Stomach (tissue), 9 donors: ENCODE measurements around the gene IER5L. TPM values are rescaled to one million over a fixed set of nuclear protein-coding genes. Genes with fewer than 3 reads are reported as not detected.

Experiments used
- DNase-seq, 2 donors: peaks; one replicate each; pipeline versions ENCODE4 v3.0.0 to v3.0.0-alpha.2; 2013 to 2019
- H3K27ac ChIP-seq, 5 donors: fragments of 200-600 bp in 4 of 5; sonication (generic) in 4 of 5; one replicate each; pipeline ENCODE4 v1.5.1; 2013 to 2019; ENCODE audit warnings: mild to moderate bottlenecking in 1 of 5, moderate library complexity in 1 of 5
- H3K27me3 ChIP-seq, 3 donors: fragments of 200-600 bp; sonication (generic); one replicate each; pipeline ENCODE4 v1.5.1; 2017 to 2019; ENCODE audit warnings: mixed run types in 1 of 3
- H3K36me3 ChIP-seq, 4 donors: fragments of 200-600 bp; sonication (generic); 1 replicate in 3 of 4; 2 replicates in 1 of 4; pipeline ENCODE4 v1.5.1; 2016 to 2019
- H3K4me1 ChIP-seq, 4 donors: fragments of 200-600 bp; sonication (generic); one replicate each; pipeline ENCODE4 v1.5.1; 2016 to 2019
- H3K4me3 ChIP-seq, 4 donors: fragments of 200-600 bp; sonication (generic) in 3 of 4; one replicate each; pipeline ENCODE4 v1.5.1; 2016 to 2019; ENCODE audit warnings: mild to moderate bottlenecking in 1 of 4
- H3K9me3 ChIP-seq, 4 donors: fragments of 200-600 bp; sonication (generic); one replicate each; pipeline ENCODE4 v1.5.1; 2016 to 2019
- EP300 ChIP-seq: sonication (generic); formaldehyde crosslinking; IDR thresholded peaks from one replicate; pipeline ENCODE4 v1.6.1; 2017; ENCODE audit warnings: antibody characterized with exemption
- POLR2A ChIP-seq, 4 donors: fragments of 450-650 bp; IDR thresholded peaks; one replicate each; pipeline ENCODE4 v1.6.1; 2016; ENCODE audit warnings: antibody characterized with exemption in 4 of 4, control low read depth in 2 of 4, mild to moderate bottlenecking in 1 of 4, moderate library complexity in 1 of 4
- POLR2AphosphoS5 ChIP-seq, 3 donors: sonication (generic); formaldehyde crosslinking; IDR thresholded peaks; one replicate each; pipeline ENCODE4 v1.6.1; 2016; ENCODE audit warnings: antibody characterized with exemption in 3 of 3
- WGBS, 5 donors: extraction: QIAGEN DNeasy Blood & Tissue Kit in 3 of 5; methylation state at CpG; one replicate each; pipeline versions ENCODE4 v1.1.5 to v1.1.7; 2013 to 2018; 5-methylcytosine and 5-hydroxymethylcytosine counted together
- intact Hi-C: fragments of 100-400 bp; cut with DNase I; formaldehyde crosslinking; loops from one replicate; pipeline ENCODE4 v1.15.1; 2023; ENCODE audit warnings: low total_unique reads
- polyA plus RNA-seq, 3 donors: library from polyadenylated mRNA; stranded (reverse); fragments of 200-250 nt; gene quantifications; one replicate each; pipeline ENCODE4 v1.2.3, GENCODE V29; 2013
- total RNA-seq, 5 donors: library from RNA; depleted of rRNA; stranded (reverse); fragments of >200 nt; gene quantifications; one replicate each; pipeline versions ENCODE4 v1.1.0 to v1.2.3, GENCODE V29; 2014 to 2016
- TF ChIP-seq, protein P1 (sequence below), 7 experiments: fragments of 450-650 bp in 4 of 7; fragments of 200-600 bp in 3 of 7; sonication (generic) in 3 of 7; IDR thresholded peaks; one replicate each; pipeline ENCODE4 v1.5.1; 2016 to 2019; ENCODE audit warnings: antibody characterized with exemption in 7 of 7, control low read depth in 2 of 7, mild to moderate bottlenecking in 1 of 7
- donor health status: healthy with polysubstance abuse.
- donor health status: Bipolar disorder and iron deficiency.
- donor health status: healthy.

Gene IER5L
- total and polyA plus RNA-seq, 8 donors = 2.6 to 30.4 (median 6.2) TPM

DNA sequence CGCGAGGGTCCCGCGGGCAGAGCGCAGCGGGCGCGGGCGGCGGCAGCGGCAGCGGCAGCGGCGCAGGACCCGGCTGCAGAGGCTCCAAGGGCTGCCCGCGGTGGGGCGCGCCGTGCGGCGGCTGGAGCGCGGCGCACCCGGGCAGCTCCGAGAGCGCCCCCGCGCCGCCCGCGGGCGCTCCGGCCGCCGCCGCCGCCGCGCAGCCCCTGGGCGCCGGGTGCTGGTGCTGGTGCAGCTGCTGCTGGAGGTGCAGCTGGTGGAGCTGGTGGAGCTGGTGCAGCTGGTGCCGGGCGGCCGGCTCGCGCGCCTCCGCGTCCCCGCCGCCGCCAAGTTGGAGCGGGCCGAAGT is 644 bp downstream of the IER5L start:
- WGBS, 5 donors = 0 to 1% (median 0%) methylated on average over 3 to 56 of the region's 56 CpGs
- Histone ChIP-seq H3K4me1 (peaks cover 32 to 56% (median 49%) of the 10 kb centered on the region in 4 donors), H3K9me3 (no peaks in the 10 kb centered on the region), H3K27me3 (no peaks in the 10 kb centered on the region), H3K4me3 (peak overlapping the region; percentile 61 to 99 (median 86)), H3K36me3 (no peaks in the 10 kb centered on the region), H3K27ac (peak overlapping the region; percentile 88 to 99 (median 97))
- DNase-seq = peak in 1 of 2 donors; percentile 69
- TF ChIP-seq POLR2AphosphoS5 (IDR thresholded peaks at IDR 0.05) (no peak), POLR2A (IDR thresholded peaks at IDR 0.05) (no peak), EP300 (no peak)
- TF ChIP-seq, protein P1, sequence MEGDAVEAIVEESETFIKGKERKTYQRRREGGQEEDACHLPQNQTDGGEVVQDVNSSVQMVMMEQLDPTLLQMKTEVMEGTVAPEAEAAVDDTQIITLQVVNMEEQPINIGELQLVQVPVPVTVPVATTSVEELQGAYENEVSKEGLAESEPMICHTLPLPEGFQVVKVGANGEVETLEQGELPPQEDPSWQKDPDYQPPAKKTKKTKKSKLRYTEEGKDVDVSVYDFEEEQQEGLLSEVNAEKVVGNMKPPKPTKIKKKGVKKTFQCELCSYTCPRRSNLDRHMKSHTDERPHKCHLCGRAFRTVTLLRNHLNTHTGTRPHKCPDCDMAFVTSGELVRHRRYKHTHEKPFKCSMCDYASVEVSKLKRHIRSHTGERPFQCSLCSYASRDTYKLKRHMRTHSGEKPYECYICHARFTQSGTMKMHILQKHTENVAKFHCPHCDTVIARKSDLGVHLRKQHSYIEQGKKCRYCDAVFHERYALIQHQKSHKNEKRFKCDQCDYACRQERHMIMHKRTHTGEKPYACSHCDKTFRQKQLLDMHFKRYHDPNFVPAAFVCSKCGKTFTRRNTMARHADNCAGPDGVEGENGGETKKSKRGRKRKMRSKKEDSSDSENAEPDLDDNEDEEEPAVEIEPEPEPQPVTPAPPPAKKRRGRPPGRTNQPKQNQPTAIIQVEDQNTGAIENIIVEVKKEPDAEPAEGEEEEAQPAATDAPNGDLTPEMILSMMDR (IDR thresholded peaks at IDR 0.05) = no peak
- intact Hi-C loops = no loop called here

GRCh38 chr9:129176701-129177442 is 1.2 kb downstream of the IER5L start:
- Histone ChIP-seq H3K4me1 (peaks cover 36 to 57% (median 52%) of the 10 kb centered on the region in 4 donors), H3K27me3 (no peaks in the 10 kb centered on the region), H3K27ac (peak overlapping the region; percentile 92 to 100 (median 98)), H3K9me3 (no peaks in the 10 kb centered on the region), H3K36me3 (no peaks in the 10 kb centered on the region), H3K4me3 (peak overlapping the region; percentile 61 to 99 (median 86))
- intact Hi-C loops = no loop called here
- DNase-seq = peak in 1 of 2 donors; percentile 77
- TF ChIP-seq POLR2A (IDR thresholded peaks at IDR 0.05) (no peak), EP300 (no peak), POLR2AphosphoS5 (IDR thresholded peaks at IDR 0.05) (no peak)
- TF ChIP-seq, protein P1 (IDR thresholded peaks at IDR 0.05) = no peak
- WGBS, 5 donors = 0 to 2% (median 0%) methylated on average over 28 to 80 of the region's 80 CpGs

GRCh38 chr9:129175825-129176633 is 2.0 kb downstream of the IER5L start:
- no peaks in the 10 kb centered on the region for H3K27me3 ChIP-seq
- WGBS, 5 donors = 0 to 1% (median 1%) methylated on average over 43 to 47 of the region's 47 CpGs
- peak; percentile 90 to 96 for DNase-seq
- H3K36me3 ChIP-seq = no peaks in the 10 kb centered on the region
- TF ChIP-seq, protein P1 (IDR thresholded peaks at IDR 0.05) = peak in 1 of 7 experiments; percentile 5
- TF ChIP-seq POLR2AphosphoS5 (IDR thresholded peaks at IDR 0.05) (peak; percentile 38 to 92 (median 75)), EP300 (no peak)
- H3K4me3 ChIP-seq = peak overlapping the region; percentile 61 to 99 (median 86)
- peaks cover 36 to 57% (median 52%) of the 10 kb centered on the region in 4 donors for H3K4me1 ChIP-seq
- intact Hi-C loops = no loop called here
- no peaks in the 10 kb centered on the region for H3K9me3 ChIP-seq
- H3K27ac ChIP-seq = peak overlapping the region; percentile 92 to 100 (median 98)

DNA sequence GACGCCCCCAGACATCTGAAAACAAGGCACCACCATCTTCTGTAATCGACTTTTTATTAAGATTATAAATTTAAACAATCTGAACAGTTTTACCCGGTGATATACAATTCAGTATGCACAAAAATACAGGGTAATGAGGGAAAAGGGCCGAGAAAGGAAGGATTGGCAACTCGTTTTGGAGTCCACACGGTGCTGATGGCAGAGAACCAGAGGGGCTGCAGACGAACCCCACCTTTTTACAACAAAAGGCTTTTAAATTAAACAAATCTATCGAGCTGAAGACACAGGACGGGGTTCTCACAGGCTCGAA is 2.6 kb downstream of the IER5L start:
- Histone ChIP-seq H3K36me3 (no peaks in the 10 kb centered on the region), H3K4me3 (peak overlapping the region; percentile 61 to 99 (median 86)), H3K4me1 (peaks cover 36 to 57% (median 52%) of the 10 kb centered on the region in 4 donors), H3K27me3 (no peaks in the 10 kb centered on the region), H3K27ac (peak overlapping the region; percentile 92 to 100 (median 98)), H3K9me3 (no peaks in the 10 kb centered on the region)
- TF ChIP-seq EP300 = no peak
- TF ChIP-seq, protein P1 (IDR thresholded peaks at IDR 0.05) = no peak
- TF ChIP-seq POLR2AphosphoS5 (IDR thresholded peaks at IDR 0.05) = no peak
- TF ChIP-seq POLR2A (IDR thresholded peaks at IDR 0.05) = no peak
- intact Hi-C loops = no loop called here
- 0 to 2% (median 0%) methylated on average over 10 of the region's 10 CpGs for WGBS, 5 donors
- DNase-seq = no peak
